ENCODE results near the gene NLGN3.
"Not testable (repeated sequence)": the region's sequence is repeated elsewhere in the genome, so short reads cannot be mapped to it uniquely, and the experiment has no call there.

Gene NLGN3

GRCh38 chrX:71167031-71167781, 22.6 kb downstream of the NLGN3 start:
- in situ Hi-C loops (cut with HindIII; ENCODE audit: low sequenced_read_pairs) = loop anchor here (25.0 kb wide), 1 partner anchor 105 kb away; the partner anchor contains the start of gene SNX12

DNA sequence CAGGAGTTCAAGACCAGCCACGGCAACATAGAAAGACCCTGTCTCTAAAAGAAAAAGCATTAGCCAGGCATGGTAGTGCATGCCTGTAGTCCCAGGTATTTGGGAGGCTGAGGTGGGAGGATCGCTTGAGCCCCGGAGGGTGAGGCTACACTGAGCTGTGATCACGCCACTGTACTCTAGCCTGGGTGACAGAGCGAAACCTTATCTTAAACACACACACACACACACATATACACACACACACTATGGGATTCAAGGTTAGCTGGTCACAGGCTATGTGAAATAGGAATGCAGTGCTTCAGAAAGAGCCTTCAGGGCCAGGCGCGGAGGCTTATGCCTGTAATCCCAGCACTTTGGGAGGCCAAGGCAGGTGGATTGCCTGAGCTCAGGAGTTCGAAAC, 23.5 kb downstream of the NLGN3 start:
- in situ Hi-C loops (cut with HindIII; ENCODE audit: low sequenced_read_pairs) = loop anchor here (25.0 kb wide), 1 partner anchor 106 kb away; the partner anchor contains the start of gene SNX12

- in situ Hi-C loops (cut with HindIII; ENCODE audit: low sequenced_read_pairs) = loop anchor here (25.0 kb wide), 1 partner anchor 107 kb away; the partner anchor contains the start of gene SNX12
Measured at GRCh38 chrX:71169586-71169985, 24.9 kb downstream of the NLGN3 start.

DNA sequence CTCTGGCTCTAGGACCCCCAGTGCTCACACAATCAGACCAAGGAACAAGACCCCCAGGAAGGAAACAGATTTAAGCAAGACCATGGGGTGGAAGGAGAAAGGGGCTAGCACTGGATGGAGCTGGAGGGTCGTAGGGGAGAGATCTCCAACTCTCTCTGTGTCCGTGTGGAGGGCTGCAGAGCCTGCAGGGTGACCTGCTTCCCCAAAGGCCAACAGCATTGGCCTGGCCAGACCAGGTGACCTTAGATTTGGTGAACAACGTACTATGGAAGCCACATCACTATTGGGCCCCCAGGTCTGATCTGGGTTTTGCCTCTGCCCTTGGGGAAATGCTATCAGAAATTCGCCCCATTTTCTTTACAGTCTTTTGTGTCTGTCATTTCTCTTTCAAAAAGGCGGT, 26.0 kb downstream of the NLGN3 start:
- in situ Hi-C loops (cut with HindIII; ENCODE audit: low sequenced_read_pairs) = loop anchor here (25.0 kb wide), 1 partner anchor 108 kb away; the partner anchor contains the start of gene SNX12

DNA sequence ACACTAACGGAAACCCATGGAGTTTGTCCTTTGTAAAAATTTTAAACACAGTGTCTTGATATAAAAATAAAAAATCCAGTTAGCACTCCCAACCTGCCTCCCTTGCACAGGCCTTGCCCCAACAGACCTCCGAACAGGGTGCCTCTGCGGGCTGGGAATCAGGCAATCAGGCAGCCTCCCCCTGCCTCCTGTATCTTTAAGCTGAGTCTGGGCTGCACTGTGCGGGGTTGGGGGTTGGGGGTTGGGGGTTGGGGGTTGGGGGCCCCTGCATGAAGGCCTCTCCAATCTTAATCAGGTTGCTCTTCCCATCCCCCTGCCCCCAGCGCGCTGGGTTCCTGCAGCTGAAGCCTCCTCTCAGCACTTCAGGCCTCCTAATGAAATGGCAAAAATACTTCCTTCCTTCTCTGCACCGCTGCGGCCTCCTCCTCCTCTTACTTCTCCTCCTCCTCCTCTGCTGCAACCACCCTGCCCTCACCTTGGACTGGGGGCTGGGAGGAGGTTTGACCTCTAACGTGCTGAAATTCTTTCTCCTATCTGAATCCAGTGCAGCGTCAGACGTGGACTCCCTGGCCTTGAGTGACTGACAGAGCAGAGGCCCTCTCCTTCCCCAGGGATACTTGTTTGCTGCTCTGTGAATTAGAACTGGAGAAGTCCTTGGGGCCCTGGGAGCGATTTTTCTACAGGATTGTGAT, 26.6 kb downstream of the NLGN3 start:
- in situ Hi-C loops (cut with HindIII; ENCODE audit: low sequenced_read_pairs) = loop anchor here (25.0 kb wide), 1 partner anchor 109 kb away; the partner anchor contains the start of gene SNX12

GRCh38 chrX:71173440-71173839, 28.8 kb downstream of the NLGN3 start:
- in situ Hi-C loops (cut with HindIII; ENCODE audit: low sequenced_read_pairs) = loop anchor here (25.0 kb wide), 1 partner anchor 111 kb away; the partner anchor contains the start of gene SNX12

DNA sequence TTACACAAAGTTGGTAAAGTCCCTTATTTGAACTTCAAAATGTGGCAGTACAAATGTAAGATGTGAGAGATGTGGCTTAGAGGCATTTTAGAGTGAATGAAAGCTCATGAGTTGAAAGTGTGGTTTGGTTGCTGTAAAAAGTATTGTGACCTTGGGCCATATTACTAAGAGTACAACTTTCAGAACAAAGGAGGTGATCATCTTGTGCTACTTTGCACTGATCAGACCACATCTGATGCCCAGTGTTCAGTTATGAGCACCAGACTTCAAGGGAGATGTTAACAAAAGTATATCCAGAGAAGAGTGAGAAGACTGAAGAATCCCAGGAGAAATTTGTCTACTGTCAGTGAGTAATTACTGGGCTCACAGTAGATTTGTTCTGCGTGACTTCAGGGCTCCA, 30.2 kb downstream of the NLGN3 start:
- in situ Hi-C loops (cut with HindIII; ENCODE audit: low sequenced_read_pairs) = loop anchor here (25.0 kb wide), 1 partner anchor 112 kb away; the partner anchor contains the start of gene SNX12

- in situ Hi-C loops (cut with HindIII; ENCODE audit: low sequenced_read_pairs) = no loop called here
Measured at GRCh38 chrX:71175531-71175930, 30.9 kb downstream of the NLGN3 start.

- in situ Hi-C loops (cut with HindIII; ENCODE audit: low sequenced_read_pairs) = no loop called here
Measured at GRCh38 chrX:71177327-71177726, 32.7 kb downstream of the NLGN3 start.

- in situ Hi-C loops (cut with HindIII; ENCODE audit: low sequenced_read_pairs) = no loop called here
Measured at GRCh38 chrX:71178908-71179307, 34.3 kb downstream of the NLGN3 start.

GRCh38 chrX:71180579-71181265, 36.1 kb downstream of the NLGN3 start:
- in situ Hi-C loops (cut with HindIII; ENCODE audit: low sequenced_read_pairs) = not testable (repeated sequence)

- in situ Hi-C loops (cut with HindIII; ENCODE audit: low sequenced_read_pairs) = no loop called here
Measured at GRCh38 chrX:71181558-71181909, 36.9 kb downstream of the NLGN3 start.

GRCh38 chrX:71181910-71182799, 37.5 kb downstream of the NLGN3 start:
- in situ Hi-C loops (cut with HindIII; ENCODE audit: low sequenced_read_pairs) = no loop called here

GRCh38 chrX:71182871-71183270, 38.2 kb downstream of the NLGN3 start:
- in situ Hi-C loops (cut with HindIII; ENCODE audit: low sequenced_read_pairs) = no loop called here

DNA sequence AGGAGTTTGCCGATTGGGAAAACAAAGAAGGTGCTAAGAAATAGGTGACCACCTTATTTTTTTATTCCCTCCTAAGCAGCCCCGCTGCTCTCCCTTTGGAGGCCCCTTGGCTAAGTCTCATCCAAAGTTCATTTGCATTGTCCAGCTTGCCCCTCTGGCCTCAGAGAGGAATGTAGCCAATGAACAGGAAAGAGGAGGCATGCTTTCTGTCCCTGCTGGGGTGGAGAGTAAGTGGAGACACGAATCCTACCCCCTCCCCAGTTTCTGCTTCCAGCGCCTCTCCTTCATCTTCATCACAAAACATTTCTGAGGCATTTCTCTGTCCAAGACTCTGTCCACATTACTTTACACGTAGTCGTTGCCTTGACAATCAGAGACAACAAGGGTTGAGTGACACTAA, 38.7 kb downstream of the NLGN3 start:
- in situ Hi-C loops (cut with HindIII; ENCODE audit: low sequenced_read_pairs) = no loop called here

GRCh38 chrX:71184092-71184491, 39.5 kb downstream of the NLGN3 start:
- in situ Hi-C loops (cut with HindIII; ENCODE audit: low sequenced_read_pairs) = no loop called here

GRCh38 chrX:71184803-71185495, 40.3 kb downstream of the NLGN3 start:
- in situ Hi-C loops (cut with HindIII; ENCODE audit: low sequenced_read_pairs) = no loop called here

DNA sequence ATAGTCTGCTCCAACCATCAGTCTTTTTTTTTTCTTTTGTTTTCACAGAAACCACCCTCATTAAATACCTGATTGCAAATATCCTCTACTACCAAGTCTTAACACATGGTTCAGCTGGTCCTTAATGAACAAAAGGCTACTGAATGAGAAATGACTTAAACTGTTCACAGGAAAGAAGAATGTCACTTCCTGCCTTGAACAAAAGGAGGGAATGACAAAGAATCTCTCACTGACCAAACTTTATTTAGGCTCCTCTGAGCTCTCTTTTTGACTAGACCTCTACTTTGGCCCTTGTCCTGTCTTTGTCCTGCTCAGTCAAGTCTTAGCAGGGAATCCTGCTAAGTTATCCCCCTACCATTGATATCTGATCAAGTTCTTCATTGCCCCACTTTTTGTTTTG, 46.6 kb downstream of the NLGN3 start:
- in situ Hi-C loops (cut with HindIII; ENCODE audit: low sequenced_read_pairs) = no loop called here

GRCh38 chrX:71195964-71196649, 51.5 kb downstream of the NLGN3 start:
- in situ Hi-C loops (cut with HindIII; ENCODE audit: low sequenced_read_pairs) = no loop called here

Measured in endothelial cell of hepatic sinusoid (primary cell).